IMR-90 (cell line): ENCODE results near the gene TBC1D22A.

Experiments
- CEBPB ChIP-seq: IDR thresholded peaks from 2 replicates; pipeline ENCODE4 v1.6.1; 2012; ENCODE audit warnings: low read depth, low read length, improper control_type of control experiment
- MAFK ChIP-seq: IDR thresholded peaks from 2 replicates; pipeline ENCODE4 v1.6.1; 2012; ENCODE audit warnings: low read depth, low read length, improper control_type of control experiment
- NFE2L2 ChIP-seq: fragments of 150-350 bp; IDR thresholded peaks from 2 replicates; pipeline ENCODE4 v1.6.1; 2016; ENCODE audit warnings: low read depth, mild to moderate bottlenecking, low read length
- POLR2A ChIP-seq: IDR thresholded peaks from 2 replicates; pipeline ENCODE4 v1.6.1; 2012; ENCODE audit warnings: mild to moderate bottlenecking, low read depth, low read length
- SMC3 ChIP-seq: fragments of 150-350 bp; IDR thresholded peaks from 2 replicates; pipeline ENCODE4 v1.6.1; 2016; ENCODE audit warnings: low read depth, mild to moderate bottlenecking, antibody characterized with exemption, low read length, moderate library complexity
- TF ChIP-seq, protein P1 (sequence below): conservative IDR thresholded peaks from 2 replicates; pipeline ENCODE4 v1.5.1; 2012; ENCODE audit warnings: mild to moderate bottlenecking, low read depth, low read length, improper control_type of control experiment

DNA sequence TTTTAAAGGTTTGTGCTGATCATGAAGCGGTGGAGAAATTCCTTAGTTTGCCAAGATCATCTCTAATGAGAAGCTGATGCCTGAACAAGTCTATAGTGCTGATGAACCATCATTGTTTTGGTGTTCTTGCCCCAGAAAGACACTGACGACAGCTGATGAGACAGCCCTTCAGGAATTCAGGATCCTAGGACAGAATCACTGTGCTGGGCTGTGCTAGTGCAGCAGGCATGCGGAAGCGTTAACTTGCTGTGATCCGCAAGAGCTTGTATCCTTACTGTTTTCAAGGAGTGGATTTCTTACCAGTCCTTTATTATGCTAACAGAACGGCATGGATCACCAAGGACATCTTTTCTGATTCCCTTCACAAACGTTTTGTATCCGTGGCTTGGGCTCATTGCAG is 104.1 kb downstream of the TBC1D22A start:
- TF ChIP-seq, protein P1, sequence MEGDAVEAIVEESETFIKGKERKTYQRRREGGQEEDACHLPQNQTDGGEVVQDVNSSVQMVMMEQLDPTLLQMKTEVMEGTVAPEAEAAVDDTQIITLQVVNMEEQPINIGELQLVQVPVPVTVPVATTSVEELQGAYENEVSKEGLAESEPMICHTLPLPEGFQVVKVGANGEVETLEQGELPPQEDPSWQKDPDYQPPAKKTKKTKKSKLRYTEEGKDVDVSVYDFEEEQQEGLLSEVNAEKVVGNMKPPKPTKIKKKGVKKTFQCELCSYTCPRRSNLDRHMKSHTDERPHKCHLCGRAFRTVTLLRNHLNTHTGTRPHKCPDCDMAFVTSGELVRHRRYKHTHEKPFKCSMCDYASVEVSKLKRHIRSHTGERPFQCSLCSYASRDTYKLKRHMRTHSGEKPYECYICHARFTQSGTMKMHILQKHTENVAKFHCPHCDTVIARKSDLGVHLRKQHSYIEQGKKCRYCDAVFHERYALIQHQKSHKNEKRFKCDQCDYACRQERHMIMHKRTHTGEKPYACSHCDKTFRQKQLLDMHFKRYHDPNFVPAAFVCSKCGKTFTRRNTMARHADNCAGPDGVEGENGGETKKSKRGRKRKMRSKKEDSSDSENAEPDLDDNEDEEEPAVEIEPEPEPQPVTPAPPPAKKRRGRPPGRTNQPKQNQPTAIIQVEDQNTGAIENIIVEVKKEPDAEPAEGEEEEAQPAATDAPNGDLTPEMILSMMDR: no peak
- TF ChIP-seq POLR2A: no peak
- no peak for TF ChIP-seq MAFK
- no peak for TF ChIP-seq SMC3
- peak; percentile 24; the same call in 1 of the 2 replicates for TF ChIP-seq CEBPB
- no peak for TF ChIP-seq NFE2L2
